ENCODE measurements around the gene HASPIN.
A peak's percentile ranks its signal among the peaks of the same experiment; 100 is the strongest.

DNA sequence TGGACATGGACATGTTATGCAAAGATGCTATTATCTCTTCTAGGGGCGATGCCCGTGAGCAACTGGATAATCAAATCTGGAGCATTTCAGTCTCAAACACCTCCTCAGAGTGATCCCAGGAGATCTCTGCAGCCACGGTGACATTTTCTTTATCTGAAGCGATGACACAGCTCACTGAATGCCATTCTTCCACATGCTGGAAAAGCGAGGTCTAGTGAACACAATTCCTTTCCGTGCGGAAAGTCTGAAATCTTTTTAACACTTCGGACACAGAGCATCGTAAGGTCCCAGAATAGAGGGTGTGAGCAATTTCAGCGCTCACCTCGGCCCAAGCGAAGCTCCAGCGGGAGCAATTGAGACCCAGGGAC lies 531 bp upstream of the HASPIN start:
- TF ChIP-seq, protein P1, sequence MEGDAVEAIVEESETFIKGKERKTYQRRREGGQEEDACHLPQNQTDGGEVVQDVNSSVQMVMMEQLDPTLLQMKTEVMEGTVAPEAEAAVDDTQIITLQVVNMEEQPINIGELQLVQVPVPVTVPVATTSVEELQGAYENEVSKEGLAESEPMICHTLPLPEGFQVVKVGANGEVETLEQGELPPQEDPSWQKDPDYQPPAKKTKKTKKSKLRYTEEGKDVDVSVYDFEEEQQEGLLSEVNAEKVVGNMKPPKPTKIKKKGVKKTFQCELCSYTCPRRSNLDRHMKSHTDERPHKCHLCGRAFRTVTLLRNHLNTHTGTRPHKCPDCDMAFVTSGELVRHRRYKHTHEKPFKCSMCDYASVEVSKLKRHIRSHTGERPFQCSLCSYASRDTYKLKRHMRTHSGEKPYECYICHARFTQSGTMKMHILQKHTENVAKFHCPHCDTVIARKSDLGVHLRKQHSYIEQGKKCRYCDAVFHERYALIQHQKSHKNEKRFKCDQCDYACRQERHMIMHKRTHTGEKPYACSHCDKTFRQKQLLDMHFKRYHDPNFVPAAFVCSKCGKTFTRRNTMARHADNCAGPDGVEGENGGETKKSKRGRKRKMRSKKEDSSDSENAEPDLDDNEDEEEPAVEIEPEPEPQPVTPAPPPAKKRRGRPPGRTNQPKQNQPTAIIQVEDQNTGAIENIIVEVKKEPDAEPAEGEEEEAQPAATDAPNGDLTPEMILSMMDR (IDR thresholded peaks at IDR 0.05): peak in 1 of 6 experiments; percentile 12
- no peak for TF ChIP-seq POLR2A (IDR thresholded peaks at IDR 0.05)
